Psoas muscle (tissue), 8 donors: ENCODE measurements around the gene PRAMEF13. TPM values are rescaled to one million over a fixed set of nuclear protein-coding genes. Genes with fewer than 3 reads are reported as not detected.
"Not testable (repeated sequence)": the region's sequence is repeated elsewhere in the genome, so short reads cannot be mapped to it uniquely, and the experiment has no call there.

Source experiments
- ATAC-seq, 4 donors: fragments of 200-7000 bp; cut with Tn5 transposase; one replicate each; pipeline ENCODE4 v1.9.1; 2020; ENCODE audit warnings: moderate library complexity in 3 of 4, mild to moderate bottlenecking in 2 of 4
- DNase-seq, 2 donors: peaks; one replicate each; pipeline ENCODE4 v3.0.0-alpha.2; 2020
- H3K27ac ChIP-seq: fragments of 200-600 bp; one replicate; pipeline ENCODE4 v1.8.0; 2022
- H3K27me3 ChIP-seq, 3 donors: fragments of 200-600 bp in 1 of 3; one replicate each; pipeline versions ENCODE4 v1.6.1 to v1.8.0; 2013 to 2022; ENCODE audit warnings: low read length in 2 of 3, mild to moderate bottlenecking in 2 of 3, moderate library complexity in 1 of 3; ENCODE audit not compliant: insufficient read depth in 3 of 3
- H3K36me3 ChIP-seq, 2 donors: fragments of 200-600 bp in 1 of 2; one replicate each; pipeline versions ENCODE4 v1.6.1 to v1.8.0; 2013 to 2022; ENCODE audit warnings: low read depth in 1 of 2, mild to moderate bottlenecking in 1 of 2, moderate library complexity in 1 of 2; ENCODE audit not compliant: insufficient read depth in 1 of 2
- H3K4me1 ChIP-seq: fragments of 200-600 bp; one replicate; pipeline ENCODE4 v1.8.0; 2022
- H3K4me3 ChIP-seq: fragments of 200-600 bp; one replicate; pipeline ENCODE4 v1.8.0; 2022; ENCODE audit warnings: mild to moderate bottlenecking
- H3K9me3 ChIP-seq: fragments of 200-600 bp; one replicate; pipeline ENCODE4 v1.8.0; 2022
- WGBS, 3 donors: extraction: QIAGEN DNeasy Blood & Tissue Kit; methylation state at CpG; one replicate each; pipeline versions ENCODE4 v1.1.6 to v1.1.7; 2013; 5-methylcytosine and 5-hydroxymethylcytosine counted together
- intact Hi-C, 2 donors: fragments of 100-400 bp; cut with DNase I; formaldehyde crosslinking; loops; one replicate each; pipeline versions ENCODE4 v1.11.0 to v1.14.2; 2022
- polyA plus RNA-seq, 3 donors: library from polyadenylated mRNA; stranded (reverse); fragments of 200-250 nt; gene quantifications; one replicate each; pipeline ENCODE4 v1.2.3, GENCODE V29; 2013
- total RNA-seq, 4 donors: library from RNA; stranded (reverse); fragmentation: NEBNext Ultra II Directional in 2 of 4; extraction: Animal tissue kit (Norgen Biotek cat#: 25700) in 2 of 4; gene quantifications; one replicate each; pipeline versions ENCODE4 v1.2.1 to v1.2.4, GENCODE V29; 2021 to 2023
- TF ChIP-seq, protein P1 (sequence below): fragments of 200-600 bp; IDR thresholded peaks from one replicate; pipeline ENCODE4 v1.8.0; 2022; ENCODE audit warnings: antibody characterized with exemption
- donor health status: healthy with polysubstance abuse.
- donor health status: DM: no; HTN: no; CAD: no; lungs with moderate emphysema.
- donor health status: Bipolar disorder and iron deficiency.
- donor health status: healthy.
- donor health status: DM: yes; HTN: yes; CAD: no.
- donor health status: DM: no; HTN: no; CAD: no.
- donor health status: DM: no; HTN: no; CAD: no.
- donor health status: DM: yes; HTN: yes; CAD: no.

Gene PRAMEF13
- total and polyA plus RNA-seq, 7 donors: not detected

- 70 to 78% (median 74%) methylated on average over 2 of the region's 2 CpGs for WGBS, 3 donors
- H3K27me3 ChIP-seq: not testable (repeated sequence)
- DNase-seq: peak in 1 of 2 donors; percentile 34
Measured at GRCh38 chr1:13230601-13231000, 29.4 kb upstream of the PRAMEF13 start.

GRCh38 chr1:13230096-13230495 is 28.9 kb upstream of the PRAMEF13 start:
- intact Hi-C loops, H3K9me3 ChIP-seq, DNase-seq, H3K36me3 ChIP-seq, ATAC-seq, H3K4me1 ChIP-seq, H3K27ac ChIP-seq, H3K4me3 ChIP-seq, H3K27me3 ChIP-seq: not testable (repeated sequence)
- WGBS, 3 donors: 76 to 77% (median 76%) methylated on average over 5 of the region's 5 CpGs

More at GRCh38 chr1:13230601-13231000, 29.4 kb upstream of the PRAMEF13 start:
- H3K27ac ChIP-seq, H3K36me3 ChIP-seq, ATAC-seq, H3K9me3 ChIP-seq, intact Hi-C loops, H3K4me1 ChIP-seq, H3K4me3 ChIP-seq: not testable (repeated sequence)

DNA sequence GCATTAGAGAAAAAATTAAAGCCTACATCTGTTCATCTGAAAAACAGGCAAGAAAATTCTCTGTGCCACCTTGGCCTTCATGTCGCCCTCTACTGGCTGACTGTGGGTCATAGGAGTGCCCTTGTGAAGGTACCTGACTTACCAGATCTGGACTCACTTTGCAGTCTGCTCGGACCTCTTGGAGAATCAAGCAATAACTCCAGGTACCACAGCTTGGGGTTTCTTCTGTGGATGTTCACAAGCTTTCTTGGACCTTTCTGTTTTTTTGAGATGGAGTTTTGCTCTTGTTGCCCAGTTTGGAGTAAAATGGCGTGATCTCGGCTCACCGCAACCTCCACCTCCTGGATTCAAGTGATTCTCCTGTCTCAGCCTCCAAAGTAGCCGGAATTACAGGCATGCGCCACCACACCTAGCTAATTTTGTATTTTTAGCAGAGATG is 27.2 kb upstream of the PRAMEF13 start:
- no peaks in the 10 kb centered on the region for H3K4me1 ChIP-seq
- TF ChIP-seq, protein P1, sequence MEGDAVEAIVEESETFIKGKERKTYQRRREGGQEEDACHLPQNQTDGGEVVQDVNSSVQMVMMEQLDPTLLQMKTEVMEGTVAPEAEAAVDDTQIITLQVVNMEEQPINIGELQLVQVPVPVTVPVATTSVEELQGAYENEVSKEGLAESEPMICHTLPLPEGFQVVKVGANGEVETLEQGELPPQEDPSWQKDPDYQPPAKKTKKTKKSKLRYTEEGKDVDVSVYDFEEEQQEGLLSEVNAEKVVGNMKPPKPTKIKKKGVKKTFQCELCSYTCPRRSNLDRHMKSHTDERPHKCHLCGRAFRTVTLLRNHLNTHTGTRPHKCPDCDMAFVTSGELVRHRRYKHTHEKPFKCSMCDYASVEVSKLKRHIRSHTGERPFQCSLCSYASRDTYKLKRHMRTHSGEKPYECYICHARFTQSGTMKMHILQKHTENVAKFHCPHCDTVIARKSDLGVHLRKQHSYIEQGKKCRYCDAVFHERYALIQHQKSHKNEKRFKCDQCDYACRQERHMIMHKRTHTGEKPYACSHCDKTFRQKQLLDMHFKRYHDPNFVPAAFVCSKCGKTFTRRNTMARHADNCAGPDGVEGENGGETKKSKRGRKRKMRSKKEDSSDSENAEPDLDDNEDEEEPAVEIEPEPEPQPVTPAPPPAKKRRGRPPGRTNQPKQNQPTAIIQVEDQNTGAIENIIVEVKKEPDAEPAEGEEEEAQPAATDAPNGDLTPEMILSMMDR: peak; percentile 17
- no peaks in the 10 kb centered on the region for H3K9me3 ChIP-seq
- no peak overlapping the region for H3K27ac ChIP-seq
- H3K36me3 ChIP-seq: no peaks in the 10 kb centered on the region
- WGBS, 3 donors: 68 to 74% (median 73%) methylated on average over 7 of the region's 7 CpGs
- H3K4me3 ChIP-seq: no peak overlapping the region
- DNase-seq (peak in 1 of 2 donors; percentile 26), ATAC-seq (no peak)
- H3K27me3 ChIP-seq: peaks cover 0 to 6% (median 2%) of the 10 kb centered on the region in 3 donors
- intact Hi-C loops: no loop called here

- H3K27me3 ChIP-seq, intact Hi-C loops, H3K27ac ChIP-seq, H3K4me3 ChIP-seq, ATAC-seq, H3K4me1 ChIP-seq, H3K9me3 ChIP-seq, H3K36me3 ChIP-seq: not testable (repeated sequence)
- DNase-seq: peak in 1 of 2 donors; percentile 3
- 77 to 84% (median 84%) methylated on average over 8 of the region's 8 CpGs for WGBS, 3 donors
Measured at GRCh38 chr1:13227271-13228055, 26.3 kb upstream of the PRAMEF13 start.

DNA sequence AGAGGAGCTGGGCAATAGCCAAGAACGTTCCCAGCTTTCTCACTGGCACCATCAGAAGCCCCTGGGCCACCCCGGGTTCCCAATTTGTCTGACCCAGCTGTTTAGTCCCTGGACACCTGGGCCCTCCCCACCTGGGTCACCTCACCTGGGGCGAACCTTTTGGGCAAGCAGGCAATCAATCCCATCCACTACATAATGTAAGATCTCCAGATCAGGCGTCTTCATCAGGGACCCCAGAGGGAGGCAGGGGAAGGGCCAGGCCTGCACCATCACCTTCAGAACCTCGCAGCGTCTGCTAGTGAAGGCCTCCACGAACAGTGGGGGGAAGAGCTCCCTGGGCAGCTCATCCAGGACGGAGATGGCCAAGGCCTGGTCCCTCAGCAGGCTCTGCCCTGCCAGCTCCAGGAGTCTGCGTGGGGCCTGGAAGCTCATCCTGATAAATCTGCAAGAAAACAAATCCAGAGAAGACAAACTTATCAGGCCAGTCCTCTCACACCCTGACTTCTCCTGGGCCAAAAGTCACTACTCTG is 24.5 kb upstream of the PRAMEF13 start, which contains the start of gene PRAMEF18:
PRAMEF18 (minus strand) TSS at position 480 of the 530 bp plus-strand sequence; CDS start at position 432, 48 bp downstream.
- ATAC-seq, H3K27me3 ChIP-seq, H3K36me3 ChIP-seq, H3K9me3 ChIP-seq, H3K4me1 ChIP-seq, H3K27ac ChIP-seq, H3K4me3 ChIP-seq, intact Hi-C loops: not testable (repeated sequence)
- DNase-seq: peak in 1 of 2 donors; percentile 28
- WGBS, 3 donors: 66 to 70% (median 70%) methylated on average over 8 to 9 of the region's 9 CpGs

- intact Hi-C loops: no loop called here
- DNase-seq: peak in 1 of 2 donors; percentile 6
- Histone ChIP-seq H3K27ac (no peak overlapping the region), H3K27me3 (peaks cover 0 to 6% (median 0%) of the 10 kb centered on the region in 3 donors), H3K4me1 (no peaks in the 10 kb centered on the region), H3K9me3 (no peaks in the 10 kb centered on the region), H3K36me3 (no peaks in the 10 kb centered on the region), H3K4me3 (no peak overlapping the region)
- TF ChIP-seq, protein P1: no peak
- ATAC-seq: no peak
- 76 to 82% (median 79%) methylated on average over 5 of the region's 5 CpGs for WGBS, 3 donors
Measured at GRCh38 chr1:13224480-13225060, 23.4 kb upstream of the PRAMEF13 start.

- H3K4me3 ChIP-seq, H3K9me3 ChIP-seq, H3K27me3 ChIP-seq, ATAC-seq, DNase-seq, intact Hi-C loops, H3K36me3 ChIP-seq, H3K27ac ChIP-seq, H3K4me1 ChIP-seq: not testable (repeated sequence)
- WGBS, 3 donors: no CpG with 5 or more reads among the region's 4 CpGs
Measured at GRCh38 chr1:13222788-13223187, 21.6 kb upstream of the PRAMEF13 start.

DNA sequence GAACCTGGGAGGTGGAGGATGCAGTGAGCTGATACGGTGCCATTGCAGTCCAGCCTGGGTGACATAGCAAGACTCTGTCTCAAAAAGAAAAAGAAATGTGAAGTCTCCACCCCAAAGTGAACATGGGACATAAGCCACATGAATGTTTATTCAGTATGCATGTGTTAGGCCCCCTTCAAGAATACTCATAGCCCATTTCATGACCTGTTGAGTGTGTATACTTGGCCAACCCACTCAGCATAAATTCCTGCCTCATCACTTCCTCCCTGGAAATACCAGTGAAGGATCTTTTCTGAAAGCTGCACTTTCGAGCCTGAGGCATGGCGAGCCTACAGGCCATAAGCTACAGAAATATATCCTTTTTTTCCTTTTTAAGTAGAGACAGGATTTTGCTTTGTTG is 18.0 kb upstream of the PRAMEF13 start:
- H3K36me3 ChIP-seq, H3K27ac ChIP-seq, H3K4me1 ChIP-seq, H3K9me3 ChIP-seq, intact Hi-C loops, H3K4me3 ChIP-seq, DNase-seq, ATAC-seq, H3K27me3 ChIP-seq: not testable (repeated sequence)
- no CpG with 5 or more reads among the region's 3 CpGs for WGBS, 3 donors

DNA sequence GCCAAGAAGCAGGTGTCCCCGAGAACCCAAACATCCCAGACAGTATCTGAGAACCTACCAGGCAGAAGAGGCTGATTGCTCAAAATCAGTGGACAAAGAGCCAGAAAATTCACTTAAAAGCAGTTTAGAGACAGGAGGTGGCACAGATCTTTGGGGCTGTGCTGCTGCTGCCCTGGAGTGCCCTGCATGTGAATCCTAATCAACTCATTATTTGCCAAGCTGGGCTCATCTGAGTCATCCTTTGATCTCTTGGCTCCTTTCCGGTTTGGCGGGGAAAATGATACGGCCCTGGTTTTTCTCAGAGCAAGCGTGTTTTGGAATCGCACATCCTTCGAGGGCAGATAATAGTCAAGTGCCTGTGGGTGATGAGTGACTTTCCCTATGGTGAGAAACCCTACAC is 15.4 kb upstream of the PRAMEF13 start:
- H3K4me1 ChIP-seq, DNase-seq, H3K27ac ChIP-seq, ATAC-seq, H3K36me3 ChIP-seq, H3K9me3 ChIP-seq, intact Hi-C loops, H3K4me3 ChIP-seq, H3K27me3 ChIP-seq: not testable (repeated sequence)
- no CpG with 5 or more reads among the region's 7 CpGs for WGBS, 3 donors
